ENCODE results near the gene DMRT2. TPM values are rescaled to one million over a fixed set of nuclear protein-coding genes. Genes with fewer than 3 reads are reported as not detected.

Gene DMRT2
- total and polyA plus RNA-seq, 2 donors from 2014 or later, result 9.3 to 38.3 TPM

GRCh38 chr9:1086517-1086916 is 36.4 kb downstream of the DMRT2 start:
- peaks cover 0 to 2% (median 0%) of the 10 kb centered on the region in 3 donors for H3K4me1 ChIP-seq (ENCODE audit: control insufficient read depth in 2 of 3, insufficient read depth in 2 of 3, low read depth in 1 of 3, low read length in 3 of 3)
- H3K27me3 ChIP-seq (ENCODE audit: control insufficient read depth, insufficient read depth, low read length), result no peaks in the 10 kb centered on the region
- H3K27ac ChIP-seq (ENCODE audit: low read depth in 2 of 2, low read length in 2 of 2), result no peak overlapping the region
- intact Hi-C loops (cut with DNase I), result no loop called here
- DNase-seq, result no peak
- TF ChIP-seq CTCF (IDR thresholded peaks at IDR 0.05; ENCODE audit: borderline replicate concordance, extremely low read depth, insufficient read depth), result no peak
- no peak for FAIRE-seq
- H3K9me3 ChIP-seq (ENCODE audit: control insufficient read depth in 2 of 3, insufficient read depth in 1 of 3, low read length in 3 of 3), result no peaks in the 10 kb centered on the region
- no peak overlapping the region for H3K9ac ChIP-seq (ENCODE audit: low read length in 3 of 3)
- no peak overlapping the region for H3K4me3 ChIP-seq (ENCODE audit: low read length in 3 of 3)
- no peaks in the 10 kb centered on the region for H3K36me3 ChIP-seq (ENCODE audit: control insufficient read depth in 2 of 3, insufficient read depth in 3 of 3, low read length in 3 of 3)

GRCh38 chr9:1087120-1087881 is 37.1 kb downstream of the DMRT2 start:
- peaks cover 0 to 2% (median 0%) of the 10 kb centered on the region in 3 donors for H3K4me1 ChIP-seq (ENCODE audit: control insufficient read depth in 2 of 3, insufficient read depth in 2 of 3, low read depth in 1 of 3, low read length in 3 of 3)

GRCh38 chr9:1094749-1095148 is 44.6 kb downstream of the DMRT2 start:
- Histone ChIP-seq H3K4me1 (ENCODE audit: control insufficient read depth in 2 of 3, insufficient read depth in 2 of 3, low read depth in 1 of 3, low read length in 3 of 3) (no peaks in the 10 kb centered on the region), H3K36me3 (ENCODE audit: control insufficient read depth in 2 of 3, insufficient read depth in 3 of 3, low read length in 3 of 3) (no peaks in the 10 kb centered on the region), H3K9ac (ENCODE audit: low read length in 3 of 3) (no peak overlapping the region), H3K27ac (ENCODE audit: low read depth in 2 of 2, low read length in 2 of 2) (no peak overlapping the region), H3K4me3 (ENCODE audit: low read length in 3 of 3) (no peak overlapping the region), H3K27me3 (ENCODE audit: control insufficient read depth, insufficient read depth, low read length) (no peaks in the 10 kb centered on the region), H3K9me3 (ENCODE audit: control insufficient read depth in 2 of 3, insufficient read depth in 1 of 3, low read length in 3 of 3) (no peaks in the 10 kb centered on the region)
- FAIRE-seq, result no peak
- TF ChIP-seq CTCF (IDR thresholded peaks at IDR 0.05; ENCODE audit: borderline replicate concordance, extremely low read depth, insufficient read depth), result no peak
- DNase-seq, result no peak
- intact Hi-C loops (cut with DNase I), result no loop called here

More at GRCh38 chr9:1087120-1087881, 37.1 kb downstream of the DMRT2 start:
- FAIRE-seq (no peak), DNase-seq (no peak)
- Histone ChIP-seq H3K27ac (ENCODE audit: low read depth in 2 of 2, low read length in 2 of 2) (no peak overlapping the region), H3K36me3 (ENCODE audit: control insufficient read depth in 2 of 3, insufficient read depth in 3 of 3, low read length in 3 of 3) (no peaks in the 10 kb centered on the region), H3K4me3 (ENCODE audit: low read length in 3 of 3) (no peak overlapping the region), H3K9ac (ENCODE audit: low read length in 3 of 3) (no peak overlapping the region), H3K9me3 (ENCODE audit: control insufficient read depth in 2 of 3, insufficient read depth in 1 of 3, low read length in 3 of 3) (no peaks in the 10 kb centered on the region), H3K27me3 (ENCODE audit: control insufficient read depth, insufficient read depth, low read length) (no peaks in the 10 kb centered on the region)
- intact Hi-C loops (cut with DNase I), result no loop called here
- TF ChIP-seq CTCF (IDR thresholded peaks at IDR 0.05; ENCODE audit: borderline replicate concordance, extremely low read depth, insufficient read depth), result no peak
